ENCODE results near the gene LRPAP1.

DNA sequence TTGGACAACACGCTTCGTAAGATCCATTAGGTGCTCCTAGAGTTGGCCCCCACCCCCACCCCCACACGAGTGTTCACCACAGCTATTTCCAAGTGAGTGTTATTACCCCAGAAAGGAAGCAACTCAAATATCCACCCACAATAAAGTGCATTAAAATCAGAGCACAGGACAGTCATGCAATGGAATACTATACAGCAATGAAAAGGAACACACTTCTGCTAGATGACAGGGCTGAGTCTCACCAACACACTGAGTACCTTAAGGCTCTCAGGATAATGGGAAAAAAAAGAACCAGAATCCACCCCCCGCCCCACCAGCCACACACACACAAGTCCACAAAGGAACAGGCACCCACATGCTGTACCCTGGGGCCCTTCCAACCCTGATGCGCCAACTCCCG, 21.0 kb downstream of the LRPAP1 start:
- no peak for TF ChIP-seq BACH2 (CRISPR knock-in tag; IDR thresholded peaks at IDR 0.05; ENCODE audit: borderline replicate concordance)
- TF ChIP-seq TOX (CRISPR knock-in tag; IDR thresholded peaks at IDR 0.05; ENCODE audit: borderline replicate concordance): no peak
- TF ChIP-seq, protein P1, sequence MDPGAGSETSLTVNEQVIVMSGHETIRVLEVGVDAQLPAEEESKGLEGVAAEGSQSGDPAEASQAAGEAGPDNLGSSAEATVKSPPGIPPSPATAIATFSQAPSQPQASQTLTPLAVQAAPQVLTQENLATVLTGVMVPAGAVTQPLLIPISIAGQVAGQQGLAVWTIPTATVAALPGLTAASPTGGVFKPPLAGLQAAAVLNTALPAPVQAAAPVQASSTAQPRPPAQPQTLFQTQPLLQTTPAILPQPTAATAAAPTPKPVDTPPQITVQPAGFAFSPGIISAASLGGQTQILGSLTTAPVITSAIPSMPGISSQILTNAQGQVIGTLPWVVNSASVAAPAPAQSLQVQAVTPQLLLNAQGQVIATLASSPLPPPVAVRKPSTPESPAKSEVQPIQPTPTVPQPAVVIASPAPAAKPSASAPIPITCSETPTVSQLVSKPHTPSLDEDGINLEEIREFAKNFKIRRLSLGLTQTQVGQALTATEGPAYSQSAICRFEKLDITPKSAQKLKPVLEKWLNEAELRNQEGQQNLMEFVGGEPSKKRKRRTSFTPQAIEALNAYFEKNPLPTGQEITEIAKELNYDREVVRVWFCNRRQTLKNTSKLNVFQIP (CRISPR knock-in tag; IDR thresholded peaks at IDR 0.05; ENCODE audit: borderline replicate concordance, low read depth): no peak
- TF ChIP-seq ESRRG (CRISPR knock-in tag; IDR thresholded peaks at IDR 0.05): no peak
- TF ChIP-seq, protein P2, sequence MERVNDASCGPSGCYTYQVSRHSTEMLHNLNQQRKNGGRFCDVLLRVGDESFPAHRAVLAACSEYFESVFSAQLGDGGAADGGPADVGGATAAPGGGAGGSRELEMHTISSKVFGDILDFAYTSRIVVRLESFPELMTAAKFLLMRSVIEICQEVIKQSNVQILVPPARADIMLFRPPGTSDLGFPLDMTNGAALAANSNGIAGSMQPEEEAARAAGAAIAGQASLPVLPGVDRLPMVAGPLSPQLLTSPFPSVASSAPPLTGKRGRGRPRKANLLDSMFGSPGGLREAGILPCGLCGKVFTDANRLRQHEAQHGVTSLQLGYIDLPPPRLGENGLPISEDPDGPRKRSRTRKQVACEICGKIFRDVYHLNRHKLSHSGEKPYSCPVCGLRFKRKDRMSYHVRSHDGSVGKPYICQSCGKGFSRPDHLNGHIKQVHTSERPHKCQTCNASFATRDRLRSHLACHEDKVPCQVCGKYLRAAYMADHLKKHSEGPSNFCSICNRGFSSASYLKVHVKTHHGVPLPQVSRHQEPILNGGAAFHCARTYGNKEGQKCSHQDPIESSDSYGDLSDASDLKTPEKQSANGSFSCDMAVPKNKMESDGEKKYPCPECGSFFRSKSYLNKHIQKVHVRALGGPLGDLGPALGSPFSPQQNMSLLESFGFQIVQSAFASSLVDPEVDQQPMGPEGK (CRISPR knock-in tag; IDR thresholded peaks at IDR 0.05; ENCODE audit: borderline replicate concordance): no peak
- TF ChIP-seq ARNTL (CRISPR knock-in tag; IDR thresholded peaks at IDR 0.05; ENCODE audit: borderline replicate concordance, low read depth): no peak
- no peak for TF ChIP-seq PPARA (CRISPR knock-in tag; IDR thresholded peaks at IDR 0.05; ENCODE audit: borderline replicate concordance)
- no peak for TF ChIP-seq ZNF565 (CRISPR knock-in tag; conservative IDR thresholded peaks at IDR 0.05; ENCODE audit: low read depth)
- TF ChIP-seq ZNF70 (CRISPR knock-in tag; IDR thresholded peaks at IDR 0.05): no peak
- TF ChIP-seq ZFP3 (CRISPR knock-in tag; IDR thresholded peaks at IDR 0.05): no peak
